Liver (tissue), 9 donors: ENCODE data around the gene ARID3C. TPM values are rescaled to one million over a fixed set of nuclear protein-coding genes. Genes with fewer than 3 reads are reported as not detected.

Experiments used
- DNase-seq: peaks from one replicate; pipeline ENCODE4 v3.0.0-alpha.2; 2017; ENCODE audit warnings: low spot score
- H3K27ac ChIP-seq, 2 donors: one replicate each; pipeline ENCODE4 v1.7.0; 2013; ENCODE audit warnings: inconsistent platforms in 2 of 2, low read length in 2 of 2, control low read depth in 1 of 2, low read depth in 1 of 2, mild to moderate bottlenecking in 1 of 2
- H3K27me3 ChIP-seq, 4 donors: one replicate each; pipeline versions ENCODE4 v1.6.1 to v1.7.0; 2013; ENCODE audit warnings: low read length in 3 of 4, inconsistent platforms in 1 of 4, mild to moderate bottlenecking in 1 of 4, moderate library complexity in 1 of 4; ENCODE audit not compliant: control insufficient read depth in 4 of 4, insufficient read depth in 4 of 4
- H3K36me3 ChIP-seq, 4 donors: one replicate each; pipeline versions ENCODE4 v1.6.1 to v1.7.0; 2013; ENCODE audit warnings: low read length in 3 of 4, mild to moderate bottlenecking in 3 of 4, low read depth in 1 of 4, moderate library complexity in 1 of 4; ENCODE audit not compliant: control insufficient read depth in 4 of 4, insufficient read depth in 3 of 4
- H3K4me1 ChIP-seq, 4 donors: one replicate each; pipeline versions ENCODE4 v1.6.1 to v1.7.0; 2013; ENCODE audit warnings: low read length in 3 of 4, mild to moderate bottlenecking in 3 of 4, moderate library complexity in 1 of 4; ENCODE audit not compliant: control insufficient read depth in 4 of 4, insufficient read depth in 4 of 4
- H3K4me3 ChIP-seq, 3 donors: one replicate each; pipeline versions ENCODE4 v1.6.1 to v1.7.0; 2013; ENCODE audit warnings: low read length in 3 of 3, control low read depth in 1 of 3, low read depth in 1 of 3, mild to moderate bottlenecking in 1 of 3
- H3K9ac ChIP-seq, 2 donors: one replicate each; pipeline ENCODE4 v1.7.0; 2013; ENCODE audit warnings: low read length in 2 of 2, mild to moderate bottlenecking in 2 of 2, moderate library complexity in 2 of 2, control low read depth in 1 of 2, low read depth in 1 of 2
- H3K9me3 ChIP-seq, 4 donors: one replicate each; pipeline versions ENCODE4 v1.6.1 to v1.7.0; 2013; ENCODE audit warnings: low read length in 3 of 4; ENCODE audit not compliant: control insufficient read depth in 4 of 4
- FOXA2 ChIP-seq: IDR thresholded peaks from 2 replicates; pipeline ENCODE4 v1.6.1; 2016; ENCODE audit warnings: antibody characterized with exemption
- GABPA ChIP-seq, 2 donors: IDR thresholded peaks in 1 of 2; conservative IDR thresholded peaks in 1 of 2; 2 replicates each; pipeline ENCODE4 v1.6.1; 2016; ENCODE audit warnings: antibody characterized with exemption in 2 of 2, mild to moderate bottlenecking in 1 of 2, moderate library complexity in 1 of 2
- JUND ChIP-seq, 2 donors: IDR thresholded peaks; 2 replicates each; pipeline ENCODE4 v1.6.1; 2016; ENCODE audit warnings: antibody characterized with exemption in 2 of 2
- RXRA ChIP-seq, 2 donors: IDR thresholded peaks; 2 replicates each; pipeline ENCODE4 v1.6.1; 2017 to 2018; ENCODE audit warnings: antibody characterized with exemption in 2 of 2, mild to moderate bottlenecking in 1 of 2
- SP1 ChIP-seq: IDR thresholded peaks from 2 replicates; pipeline ENCODE4 v1.6.1; 2018; ENCODE audit warnings: antibody characterized with exemption, mild to moderate bottlenecking
- TAF1 ChIP-seq: conservative IDR thresholded peaks from 2 replicates; pipeline ENCODE4 v1.6.1; 2016; ENCODE audit warnings: antibody characterized with exemption, mild to moderate bottlenecking
- YY1 ChIP-seq: IDR thresholded peaks from 2 replicates; pipeline ENCODE4 v1.6.1; 2016; ENCODE audit warnings: antibody characterized with exemption, mild to moderate bottlenecking
- WGBS: extraction: QIAGEN DNeasy Blood & Tissue Kit; methylation state at CpG from one replicate; pipeline ENCODE4 v1.1.7; 2013; 5-methylcytosine and 5-hydroxymethylcytosine counted together
- polyA plus RNA-seq, 2 donors: library from polyadenylated mRNA; stranded (reverse) in 1 of 2; unstranded in 1 of 2; fragments of 200-250 nt in 1 of 2; fragments of >200 nt in 1 of 2; fragmentation: Nextera tagmentation in 1 of 2; extraction: Ambion mirVana in 1 of 2; gene quantifications; one replicate each; pipeline versions ENCODE4 v1.2.1 to v1.2.3, GENCODE V29; 2013 to 2015
- total RNA-seq, 2 donors: library from RNA; depleted of rRNA; stranded (reverse); fragments of >200 nt; gene quantifications; one replicate each; pipeline ENCODE4 v1.2.3, GENCODE V29; 2014
- TF ChIP-seq, protein P1 (sequence below): IDR thresholded peaks from 2 replicates; pipeline ENCODE4 v1.6.1; 2016; ENCODE audit warnings: antibody characterized with exemption
- TF ChIP-seq, protein P2 (sequence below): IDR thresholded peaks from 2 replicates; pipeline ENCODE4 v1.6.1; 2016; ENCODE audit warnings: antibody characterized with exemption
- TF ChIP-seq, protein P3 (sequence below): IDR thresholded peaks from 2 replicates; pipeline ENCODE4 v1.6.1; 2016; ENCODE audit warnings: antibody characterized with exemption, mild to moderate bottlenecking
- TF ChIP-seq, protein P4 (sequence below): IDR thresholded peaks from 2 replicates; pipeline ENCODE4 v1.6.1; 2016; ENCODE audit warnings: antibody characterized with exemption
- donor health status: healthy.
- donor health status: healthy.
- donor health status: healthy.
- donor health status: healthy.
- donor health status: healthy.

Gene ARID3C
- total and polyA plus RNA-seq, 4 donors = 0.58 to 2.6 (median 1.7) TPM

DNA sequence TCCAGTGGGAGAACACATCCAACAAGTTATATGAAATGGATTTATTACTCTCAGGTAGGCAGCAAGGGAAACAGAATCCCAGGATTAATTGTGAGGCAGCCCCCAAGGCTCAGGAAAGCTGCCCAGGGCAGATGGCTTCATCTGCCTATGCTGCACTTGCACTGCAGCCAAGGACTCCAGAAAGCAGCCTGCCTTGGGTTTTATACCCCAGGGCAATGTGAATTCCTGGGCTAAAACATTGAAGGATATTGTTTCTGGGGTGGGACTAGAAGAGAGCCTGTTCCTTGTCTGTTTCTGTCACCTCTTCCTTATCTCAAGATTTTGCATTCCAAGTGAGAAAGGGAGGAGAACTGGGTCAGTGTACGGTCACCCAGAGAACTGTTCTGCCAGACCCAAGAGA lies 42.4 kb upstream of the ARID3C start (continued):
- TF ChIP-seq, protein P1, sequence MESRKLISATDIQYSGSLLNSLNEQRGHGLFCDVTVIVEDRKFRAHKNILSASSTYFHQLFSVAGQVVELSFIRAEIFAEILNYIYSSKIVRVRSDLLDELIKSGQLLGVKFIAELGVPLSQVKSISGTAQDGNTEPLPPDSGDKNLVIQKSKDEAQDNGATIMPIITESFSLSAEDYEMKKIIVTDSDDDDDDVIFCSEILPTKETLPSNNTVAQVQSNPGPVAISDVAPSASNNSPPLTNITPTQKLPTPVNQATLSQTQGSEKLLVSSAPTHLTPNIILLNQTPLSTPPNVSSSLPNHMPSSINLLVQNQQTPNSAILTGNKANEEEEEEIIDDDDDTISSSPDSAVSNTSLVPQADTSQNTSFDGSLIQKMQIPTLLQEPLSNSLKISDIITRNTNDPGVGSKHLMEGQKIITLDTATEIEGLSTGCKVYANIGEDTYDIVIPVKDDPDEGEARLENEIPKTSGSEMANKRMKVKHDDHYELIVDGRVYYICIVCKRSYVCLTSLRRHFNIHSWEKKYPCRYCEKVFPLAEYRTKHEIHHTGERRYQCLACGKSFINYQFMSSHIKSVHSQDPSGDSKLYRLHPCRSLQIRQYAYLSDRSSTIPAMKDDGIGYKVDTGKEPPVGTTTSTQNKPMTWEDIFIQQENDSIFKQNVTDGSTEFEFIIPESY = no peak
- TF ChIP-seq SP1 = no peak
- TF ChIP-seq, protein P2, sequence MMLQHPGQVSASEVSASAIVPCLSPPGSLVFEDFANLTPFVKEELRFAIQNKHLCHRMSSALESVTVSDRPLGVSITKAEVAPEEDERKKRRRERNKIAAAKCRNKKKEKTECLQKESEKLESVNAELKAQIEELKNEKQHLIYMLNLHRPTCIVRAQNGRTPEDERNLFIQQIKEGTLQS = no peak

DNA sequence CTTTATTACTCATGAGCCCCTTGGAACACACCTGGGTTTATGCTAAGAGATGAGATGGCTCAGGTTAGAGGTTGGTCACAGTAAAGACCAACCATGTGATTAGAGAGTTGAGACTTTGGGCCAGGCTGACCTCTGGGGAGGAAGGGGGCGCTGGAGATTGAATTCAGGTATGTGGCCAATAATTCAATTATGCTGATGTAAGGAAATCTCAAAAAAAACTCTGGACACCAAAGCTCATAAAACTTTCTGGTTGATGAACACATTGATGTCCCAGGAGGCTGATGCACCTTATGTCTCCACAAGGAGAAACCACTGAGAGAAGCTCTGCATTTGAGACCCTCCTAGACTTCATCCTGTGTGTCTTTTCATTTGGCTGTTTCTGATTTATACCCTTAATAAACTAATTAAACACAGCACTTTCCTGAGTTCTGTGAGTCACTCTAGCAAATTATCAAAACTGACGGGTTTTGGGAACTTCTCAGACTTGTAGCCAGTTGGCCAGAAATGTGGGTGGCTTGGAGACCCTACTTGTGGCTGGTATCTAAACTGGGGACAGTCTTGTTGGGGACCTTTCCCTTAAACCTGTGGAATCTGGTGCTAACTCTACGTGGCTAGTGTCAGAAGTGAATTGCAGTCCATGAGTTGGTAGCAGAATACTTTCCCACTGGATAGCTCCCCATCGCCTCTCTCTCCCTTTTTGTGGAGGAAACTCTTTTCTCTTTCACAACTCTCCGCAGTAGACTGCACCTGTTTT lies 41.1 kb upstream of the ARID3C start:
- H3K9me3 ChIP-seq = no peaks in the 10 kb centered on the region
- DNase-seq = no peak
- no peak overlapping the region for H3K27ac ChIP-seq
- TF ChIP-seq RXRA (IDR thresholded peaks at IDR 0.05) = no peak
- no peak for TF ChIP-seq YY1
- TF ChIP-seq, protein P2 = no peak
- TF ChIP-seq JUND (IDR thresholded peaks at IDR 0.05) = no peak
- TF ChIP-seq, protein P3, sequence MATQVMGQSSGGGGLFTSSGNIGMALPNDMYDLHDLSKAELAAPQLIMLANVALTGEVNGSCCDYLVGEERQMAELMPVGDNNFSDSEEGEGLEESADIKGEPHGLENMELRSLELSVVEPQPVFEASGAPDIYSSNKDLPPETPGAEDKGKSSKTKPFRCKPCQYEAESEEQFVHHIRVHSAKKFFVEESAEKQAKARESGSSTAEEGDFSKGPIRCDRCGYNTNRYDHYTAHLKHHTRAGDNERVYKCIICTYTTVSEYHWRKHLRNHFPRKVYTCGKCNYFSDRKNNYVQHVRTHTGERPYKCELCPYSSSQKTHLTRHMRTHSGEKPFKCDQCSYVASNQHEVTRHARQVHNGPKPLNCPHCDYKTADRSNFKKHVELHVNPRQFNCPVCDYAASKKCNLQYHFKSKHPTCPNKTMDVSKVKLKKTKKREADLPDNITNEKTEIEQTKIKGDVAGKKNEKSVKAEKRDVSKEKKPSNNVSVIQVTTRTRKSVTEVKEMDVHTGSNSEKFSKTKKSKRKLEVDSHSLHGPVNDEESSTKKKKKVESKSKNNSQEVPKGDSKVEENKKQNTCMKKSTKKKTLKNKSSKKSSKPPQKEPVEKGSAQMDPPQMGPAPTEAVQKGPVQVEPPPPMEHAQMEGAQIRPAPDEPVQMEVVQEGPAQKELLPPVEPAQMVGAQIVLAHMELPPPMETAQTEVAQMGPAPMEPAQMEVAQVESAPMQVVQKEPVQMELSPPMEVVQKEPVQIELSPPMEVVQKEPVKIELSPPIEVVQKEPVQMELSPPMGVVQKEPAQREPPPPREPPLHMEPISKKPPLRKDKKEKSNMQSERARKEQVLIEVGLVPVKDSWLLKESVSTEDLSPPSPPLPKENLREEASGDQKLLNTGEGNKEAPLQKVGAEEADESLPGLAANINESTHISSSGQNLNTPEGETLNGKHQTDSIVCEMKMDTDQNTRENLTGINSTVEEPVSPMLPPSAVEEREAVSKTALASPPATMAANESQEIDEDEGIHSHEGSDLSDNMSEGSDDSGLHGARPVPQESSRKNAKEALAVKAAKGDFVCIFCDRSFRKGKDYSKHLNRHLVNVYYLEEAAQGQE = no peak
- TF ChIP-seq FOXA2 = no peak
- TF ChIP-seq, protein P4, sequence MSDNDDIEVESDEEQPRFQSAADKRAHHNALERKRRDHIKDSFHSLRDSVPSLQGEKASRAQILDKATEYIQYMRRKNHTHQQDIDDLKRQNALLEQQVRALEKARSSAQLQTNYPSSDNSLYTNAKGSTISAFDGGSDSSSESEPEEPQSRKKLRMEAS = no peak
- TF ChIP-seq TAF1 = no peak
- TF ChIP-seq GABPA (IDR thresholded peaks at IDR 0.05 in 1 of 2, conservative IDR thresholded peaks at IDR 0.05 in 1 of 2) = no peak
- no peaks in the 10 kb centered on the region for H3K27me3 ChIP-seq
- H3K9ac ChIP-seq = no peak overlapping the region
- H3K4me3 ChIP-seq = no peak overlapping the region
- H3K4me1 ChIP-seq = peaks cover 2 to 25% (median 14%) of the 10 kb centered on the region in 4 donors
- peaks cover 0 to 5% (median 0%) of the 10 kb centered on the region in 4 donors for H3K36me3 ChIP-seq
- 93% methylated on average over 5 of the region's 5 CpGs for WGBS
